ENCODE results near the gene LRRC3B. TPM values are rescaled to one million over a fixed set of nuclear protein-coding genes. Genes with fewer than 3 reads are reported as not detected.

The LRRC3B gene
- polyA plus RNA-seq, 1 experiment, result not detected

GRCh38 chr3:26639339-26639738, 16.8 kb downstream of the LRRC3B start:
- TF ChIP-seq CTCF (IDR thresholded peaks at IDR 0.05; ENCODE audit: low read depth, low read length), result no peak
- ChIA-PET POLR2A (no interaction called here), CTCF (no interaction called here)
- no peak for DNase-seq (ENCODE audit: low read depth, low spot score)
- peaks cover 19% of the 10 kb centered on the region for H3K9me3 ChIP-seq (ENCODE audit: control insufficient read depth, insufficient read depth, low read length)
- no peak overlapping the region for H3K4me3 ChIP-seq (ENCODE audit: low read depth, low read length)
- no peaks in the 10 kb centered on the region for H3K27me3 ChIP-seq (ENCODE audit: control insufficient read depth, insufficient read depth, low read length)
- H3K27ac ChIP-seq (ENCODE audit: low read depth, low read length), result no peak overlapping the region

GRCh38 chr3:26647078-26647477, 24.5 kb downstream of the LRRC3B start:
- Histone ChIP-seq H3K4me3 (ENCODE audit: low read depth, low read length) (no peak overlapping the region), H3K27me3 (ENCODE audit: control insufficient read depth, insufficient read depth, low read length) (no peaks in the 10 kb centered on the region), H3K9me3 (ENCODE audit: control insufficient read depth, insufficient read depth, low read length) (peaks cover 17% of the 10 kb centered on the region), H3K27ac (ENCODE audit: low read depth, low read length) (no peak overlapping the region)
- ChIA-PET CTCF (no interaction called here), POLR2A (no interaction called here)
- no peak for TF ChIP-seq CTCF (IDR thresholded peaks at IDR 0.05; ENCODE audit: low read depth, low read length)
- no peak for DNase-seq (ENCODE audit: low read depth, low spot score)

GRCh38 chr3:26648461-26648860, 25.9 kb downstream of the LRRC3B start:
- no peak for DNase-seq (ENCODE audit: low read depth, low spot score)
- Histone ChIP-seq H3K27ac (ENCODE audit: low read depth, low read length) (no peak overlapping the region), H3K4me3 (ENCODE audit: low read depth, low read length) (no peak overlapping the region), H3K9me3 (ENCODE audit: control insufficient read depth, insufficient read depth, low read length) (peaks cover 8% of the 10 kb centered on the region; the same call in 1 of the 2 replicates), H3K27me3 (ENCODE audit: control insufficient read depth, insufficient read depth, low read length) (no peaks in the 10 kb centered on the region)
- ChIA-PET POLR2A (no interaction called here), CTCF (no interaction called here)
- TF ChIP-seq CTCF (IDR thresholded peaks at IDR 0.05; ENCODE audit: low read depth, low read length), result no peak

- H3K27me3 ChIP-seq (ENCODE audit: control insufficient read depth, insufficient read depth, low read length), result no peaks in the 10 kb centered on the region
- no peak for TF ChIP-seq CTCF (IDR thresholded peaks at IDR 0.05; ENCODE audit: low read depth, low read length)
- CTCF ChIA-PET, result no interaction called here
Measured at GRCh38 chr3:26652164-26652563, 29.6 kb downstream of the LRRC3B start.

GRCh38 chr3:26653811-26654425, 31.3 kb downstream of the LRRC3B start:
- Histone ChIP-seq H3K4me3 (ENCODE audit: low read depth, low read length) (no peak overlapping the region), H3K27ac (ENCODE audit: low read depth, low read length) (no peak overlapping the region), H3K27me3 (ENCODE audit: control insufficient read depth, insufficient read depth, low read length) (no peaks in the 10 kb centered on the region), H3K9me3 (ENCODE audit: control insufficient read depth, insufficient read depth, low read length) (peaks cover 8% of the 10 kb centered on the region)
- no peak for TF ChIP-seq CTCF (IDR thresholded peaks at IDR 0.05; ENCODE audit: low read depth, low read length)
- ChIA-PET POLR2A (no interaction called here), CTCF (no interaction called here)
- DNase-seq (ENCODE audit: low read depth, low spot score), result no peak

More at GRCh38 chr3:26652164-26652563, 29.6 kb downstream of the LRRC3B start:
- Histone ChIP-seq H3K9me3 (ENCODE audit: control insufficient read depth, insufficient read depth, low read length) (peaks cover 8% of the 10 kb centered on the region; the same call in 1 of the 2 replicates), H3K27ac (ENCODE audit: low read depth, low read length) (no peak overlapping the region), H3K4me3 (ENCODE audit: low read depth, low read length) (no peak overlapping the region)
- no peak for DNase-seq (ENCODE audit: low read depth, low spot score)
- POLR2A ChIA-PET, result no interaction called here

Measured in AG04450 (cell line).